IMR-90 (cell line): ENCODE data around the gene SH3BP4. TPM values are rescaled to one million over a fixed set of nuclear protein-coding genes. Genes with fewer than 3 reads are reported as not detected.

Experiments used
- ATAC-seq: fragments of 200-7000 bp; cut with Tn5 transposase; 2 replicates; pipeline ENCODE4 v1.9.1; 2020; ENCODE audit warnings: low read depth, mild to moderate bottlenecking, moderate library complexity
- BruUV-seq: library from RNA; stranded (reverse); fragments of 400-500 nt; replicated peaks from 2 replicates; lab custom pipeline; 2021; lab: Mats Ljungman, UMichigan
- CTCF ChIA-PET: fragments of 300-600 bp; formaldehyde crosslinking; extraction: SDS; loops from one replicate; lab custom pipeline; 2021; ENCODE audit warnings: antibody characterized with exemption; lab: Yijun Ruan, JAX
- POLR2A ChIA-PET: fragments of 300-600 bp; sonication (Branson Sonifier 250); formaldehyde crosslinking; loops from one replicate; lab custom pipeline; 2022; ENCODE audit warnings: antibody characterized with exemption; ENCODE audit not compliant: unreplicated experiment; lab: Charles Lee
- DNase-seq: peaks from one replicate; pipeline ENCODE4 v3.0.0; 2013
- H2AFZ ChIP-seq: replicated peaks from 2 replicates; pipeline ENCODE3; 2013; ENCODE audit warnings: low read length, mild to moderate bottlenecking; ENCODE audit not compliant: poor library complexity
- H2AK5ac ChIP-seq: 2 replicates; pipeline ENCODE4 v1.6.1; 2013; ENCODE audit warnings: low read depth, low read length, inconsistent platforms
- H2AK9ac ChIP-seq: replicated peaks from 2 replicates; pipeline ENCODE3; 2013; ENCODE audit warnings: mild to moderate bottlenecking, low read depth, low read length, moderate library complexity; ENCODE audit not compliant: poor library complexity
- H2BK120ac ChIP-seq: 2 replicates; pipeline ENCODE4 v1.6.1; 2013; ENCODE audit warnings: low read depth, low read length, inconsistent platforms
- H2BK15ac ChIP-seq: 3 replicates; pipeline ENCODE4 v1.6.1; 2013; ENCODE audit warnings: low read depth, low read length, inconsistent platforms
- H2BK20ac ChIP-seq: 2 replicates; pipeline ENCODE4 v1.6.1; 2013; ENCODE audit warnings: low read depth, mild to moderate bottlenecking, inconsistent platforms, low read length, moderate library complexity
- H2BK5ac ChIP-seq: 2 replicates; pipeline ENCODE4 v1.6.1; 2013; ENCODE audit warnings: mild to moderate bottlenecking, low read depth, low read length, inconsistent platforms; ENCODE audit not compliant: poor library complexity, severe bottlenecking
- H3K14ac ChIP-seq: replicated peaks from 2 replicates; pipeline ENCODE4 v1.6.1; 2013; ENCODE audit warnings: low read depth, low read length, inconsistent platforms
- H3K18ac ChIP-seq: 2 replicates; pipeline ENCODE4 v1.6.1; 2013; ENCODE audit warnings: low read depth, low read length, control low read depth
- H3K23ac ChIP-seq: 2 replicates; pipeline ENCODE4 v1.6.1; 2013; ENCODE audit warnings: low read depth, low read length, inconsistent platforms
- H3K27ac ChIP-seq: 2 replicates; pipeline ENCODE4 v1.5.1; 2013; ENCODE audit warnings: mild to moderate bottlenecking, control low read depth, low read length; ENCODE audit not compliant: insufficient read depth
- H3K27me3 ChIP-seq: 2 replicates; pipeline ENCODE4 v1.6.1; 2013; ENCODE audit warnings: low read length; ENCODE audit not compliant: control insufficient read depth, insufficient read depth
- H3K36me3 ChIP-seq: 2 replicates; pipeline ENCODE4 v1.6.1; 2013; ENCODE audit warnings: low read length, mixed read lengths; ENCODE audit not compliant: control insufficient read depth, insufficient read depth
- H3K4ac ChIP-seq: 2 replicates; pipeline ENCODE4 v1.6.1; 2013; ENCODE audit warnings: low read depth, low read length, inconsistent platforms
- H3K4me1 ChIP-seq: 2 replicates; pipeline ENCODE4 v1.6.1; 2013; ENCODE audit warnings: low read length, mixed read lengths; ENCODE audit not compliant: control insufficient read depth, insufficient read depth
- H3K4me2 ChIP-seq: 2 replicates; pipeline ENCODE4 v1.6.1; 2013; ENCODE audit warnings: low read depth, mild to moderate bottlenecking, control low read depth, low read length, moderate library complexity
- H3K4me3 ChIP-seq: 2 replicates; pipeline ENCODE4 v1.5.1; 2013; ENCODE audit warnings: low read depth, mild to moderate bottlenecking, control low read depth, low read length, moderate library complexity; ENCODE audit not compliant: insufficient read depth
- H3K56ac ChIP-seq: 2 replicates; pipeline ENCODE4 v1.6.1; 2013; ENCODE audit warnings: low read length, inconsistent platforms; ENCODE audit not compliant: insufficient read depth; ENCODE audit errors: extremely low read depth
- H3K79me1 ChIP-seq, 2 experiments: 2 replicates each; pipeline ENCODE4 v1.6.1; 2013; ENCODE audit warnings: low read length in 2 of 2, inconsistent platforms in 1 of 2, low read depth in 1 of 2
- H3K9ac ChIP-seq: 2 replicates; pipeline ENCODE4 v1.6.1; 2013; ENCODE audit warnings: low read depth, low read length, control low read depth
- H3K9me1 ChIP-seq: 2 replicates; pipeline ENCODE4 v1.6.1; 2013; ENCODE audit warnings: low read length, inconsistent platforms; ENCODE audit not compliant: insufficient read depth
- H3K9me3 ChIP-seq: 2 replicates; pipeline ENCODE4 v1.6.1; 2013; ENCODE audit warnings: low read length; ENCODE audit not compliant: control insufficient read depth, insufficient read depth
- H4K20me1 ChIP-seq: 2 replicates; pipeline ENCODE4 v1.6.1; 2013; ENCODE audit warnings: low read length, inconsistent platforms; ENCODE audit not compliant: insufficient read depth
- H4K5ac ChIP-seq: 2 replicates; pipeline ENCODE4 v1.6.1; 2013; ENCODE audit warnings: mild to moderate bottlenecking, low read depth, low read length, control low read depth
- H4K8ac ChIP-seq, 2 experiments: 2 replicates each; pipeline ENCODE4 v1.6.1; 2013; ENCODE audit warnings: low read depth in 2 of 2, low read length in 2 of 2, control low read depth in 1 of 2, inconsistent platforms in 1 of 2
- H4K91ac ChIP-seq: 2 replicates; pipeline ENCODE4 v1.6.1; 2013; ENCODE audit warnings: low read depth, low read length, inconsistent platforms; ENCODE audit not compliant: insufficient read depth
- BHLHE40 ChIP-seq: fragments of 150-350 bp; IDR thresholded peaks from 2 replicates; pipeline ENCODE4 v1.6.1; 2016; ENCODE audit warnings: mild to moderate bottlenecking, low read depth, low read length
- CEBPB ChIP-seq: IDR thresholded peaks from 2 replicates; pipeline ENCODE4 v1.6.1; 2012; ENCODE audit warnings: low read depth, low read length, improper control_type of control experiment
- CHD1 ChIP-seq: IDR thresholded peaks from 2 replicates; pipeline ENCODE4 v1.6.1; 2012; ENCODE audit warnings: low read depth, low read length, improper control_type of control experiment
- CTCF ChIP-seq: conservative IDR thresholded peaks from 2 replicates; pipeline ENCODE4 v1.5.1; 2012; ENCODE audit warnings: mild to moderate bottlenecking, low read depth, low read length, improper control_type of control experiment
- ELK1 ChIP-seq: fragments of 150-350 bp; IDR thresholded peaks from 2 replicates; pipeline ENCODE4 v1.6.1; 2016; ENCODE audit warnings: low read depth, mild to moderate bottlenecking, low read length, moderate library complexity, borderline replicate concordance
- FOS ChIP-seq: fragments of 150-350 bp; IDR thresholded peaks from 2 replicates; pipeline ENCODE4 v1.6.1; 2016; ENCODE audit warnings: low read depth, low read length
- MAFK ChIP-seq: IDR thresholded peaks from 2 replicates; pipeline ENCODE4 v1.6.1; 2012; ENCODE audit warnings: low read depth, low read length, improper control_type of control experiment
- MAZ ChIP-seq: IDR thresholded peaks from 2 replicates; pipeline ENCODE4 v1.6.1; 2012; ENCODE audit warnings: low read depth, mild to moderate bottlenecking, low read length, improper control_type of control experiment, moderate library complexity, borderline replicate concordance
- MXI1 ChIP-seq: IDR thresholded peaks from 2 replicates; pipeline ENCODE4 v1.6.1; 2012; ENCODE audit warnings: low read depth, mild to moderate bottlenecking, low read length, moderate library complexity, borderline replicate concordance
- NFE2L2 ChIP-seq: fragments of 150-350 bp; IDR thresholded peaks from 2 replicates; pipeline ENCODE4 v1.6.1; 2016; ENCODE audit warnings: low read depth, mild to moderate bottlenecking, low read length
- POLR2A ChIP-seq: IDR thresholded peaks from 2 replicates; pipeline ENCODE4 v1.6.1; 2012; ENCODE audit warnings: mild to moderate bottlenecking, low read depth, low read length
- RAD21 ChIP-seq: IDR thresholded peaks from 2 replicates; pipeline ENCODE4 v1.6.1; 2012; ENCODE audit warnings: low read length, improper control_type of control experiment
- RCOR1 ChIP-seq: IDR thresholded peaks from 2 replicates; pipeline ENCODE4 v1.6.1; 2012; ENCODE audit warnings: mild to moderate bottlenecking, low read length, improper control_type of control experiment; ENCODE audit not compliant: insufficient replicate concordance
- RFX5 ChIP-seq: IDR thresholded peaks from 2 replicates; pipeline ENCODE4 v1.8.0; 2012; ENCODE audit warnings: low read depth, mild to moderate bottlenecking, low read length, moderate library complexity
- SMC3 ChIP-seq: fragments of 150-350 bp; IDR thresholded peaks from 2 replicates; pipeline ENCODE4 v1.6.1; 2016; ENCODE audit warnings: low read depth, mild to moderate bottlenecking, antibody characterized with exemption, low read length, moderate library complexity
- USF2 ChIP-seq: fragments of 150-350 bp; IDR thresholded peaks from 2 replicates; pipeline ENCODE4 v1.6.1; 2017; ENCODE audit warnings: mild to moderate bottlenecking, antibody characterized with exemption, low read length, low read depth
- whole genome bisulfite sequencing, 2 experiments: methylation state at CpG; one replicate each; pipeline versions ENCODE4 v1.1.5 to v1.1.7; 2013; ENCODE audit warnings: missing lambda C conversion rate in 2 of 2; ENCODE audit not compliant: insufficient read length in 1 of 2; ENCODE audit errors: extremely low coverage in 2 of 2; 5-methylcytosine and 5-hydroxymethylcytosine counted together
- dilution Hi-C: fragments of 300-500 bp; cut with HindIII; formaldehyde crosslinking; loops from one replicate; pipeline ENCODE4 v1.14.3; 2018; ENCODE audit warnings: low sequenced_read_pairs; ENCODE audit not compliant: unreplicated experiment
- in situ Hi-C: fragments of 300-500 bp; cut with MboI; formaldehyde crosslinking; loops from 3 replicates; pipeline ENCODE4 v1.14.3; 2019; ENCODE audit warnings: low sequenced_read_pairs, inconsistent platforms, mixed read lengths
- intact Hi-C: fragments of 100-400 bp; cut with micrococcal nuclease; formaldehyde crosslinking; loops from 2 replicates; pipeline ENCODE4 v1.10.0; 2022
- polyA plus RNA-seq, 3 experiments: library from polyadenylated mRNA; depleted of rRNA; stranded (reverse); fragments of >200 nt; gene quantifications; 2 replicates each; pipeline ENCODE4 v1.2.3, GENCODE V29; 2012; ENCODE audit warnings: low replicate concordance in 1 of 3
- total RNA-seq: library from RNA; depleted of rRNA; stranded (reverse); fragments of >200 nt; gene quantifications from 2 replicates; pipeline ENCODE4 v1.2.3, GENCODE V29; 2012

The SH3BP4 gene
- total and polyA plus RNA-seq, 2 of the 4 experiments (the other 2 are of a cell fraction) = 104 to 122 TPM

- no peaks in the 10 kb centered on the region for H3K27me3 ChIP-seq
- H3K4me3 ChIP-seq = no peak overlapping the region
- H3K4me1 ChIP-seq = peaks cover 6% of the 10 kb centered on the region; the same call in 1 of the 2 replicates
- no peak overlapping the region for H3K14ac ChIP-seq
- no peak overlapping the region for H3K9ac ChIP-seq
- ChIA-PET POLR2A (no interaction called here), CTCF (interaction anchor here (1.1 kb wide), 1 partner anchor 31 kb away, joined by 3 read pairs; no protein-coding TSS in a partner anchor)
- no peak for ATAC-seq
- H3K36me3 ChIP-seq = no peaks in the 10 kb centered on the region
- H4K20me1 ChIP-seq = 0 out of 2 replicates have a peak, but pooled peaks cover 3% of the 10 kb centered on the region
- no peak overlapping the region for H2AFZ ChIP-seq
- no peak overlapping the region for H2AK5ac ChIP-seq
- H3K9me1 ChIP-seq = no peaks in the 10 kb centered on the region
- H4K5ac ChIP-seq = no peak overlapping the region
- no CpG with 5 or more reads among the region's 3 CpGs for WGBS, 2 experiments
- H3K9me3 ChIP-seq = no peaks in the 10 kb centered on the region
- in situ Hi-C loops (no loop called here), dilution Hi-C loops (no loop called here), intact Hi-C loops (no loop called here)
- H4K8ac ChIP-seq = no peak overlapping the region
- H2AK9ac ChIP-seq = no peak overlapping the region
- H3K4ac ChIP-seq = no peak overlapping the region
- no peak overlapping the region for H2BK5ac ChIP-seq
- H3K56ac ChIP-seq = no peak overlapping the region
- peak overlapping the region; percentile 31; the same call in 1 of the 2 replicates for H3K4me2 ChIP-seq
- no peak overlapping the region for H2BK20ac ChIP-seq
- H4K91ac ChIP-seq = no peak overlapping the region
- H2BK120ac ChIP-seq = no peak overlapping the region
- no TSS peak for BruUV-seq
- peak overlapping the region; percentile 8; the same call in 1 of the 2 replicates for H3K27ac ChIP-seq
- DNase-seq = no peak
- no peak for TF ChIP-seq USF2
- no peak for TF ChIP-seq FOS
- no peak for TF ChIP-seq SMC3
- TF ChIP-seq NFE2L2 = no peak
- TF ChIP-seq BHLHE40 = no peak
- TF ChIP-seq RAD21 = no peak
- no peak for TF ChIP-seq ELK1
- no peak for TF ChIP-seq POLR2A
- TF ChIP-seq CTCF = no peak
- no peak for TF ChIP-seq MAFK
- TF ChIP-seq MXI1 = no peak
- TF ChIP-seq CHD1 = no peak
- TF ChIP-seq CEBPB = no peak
- TF ChIP-seq RCOR1 = no peak
- TF ChIP-seq MAZ = no peak
- TF ChIP-seq RFX5 = no peak
- no peak overlapping the region for H2BK15ac ChIP-seq
- H3K23ac ChIP-seq = no peak overlapping the region
- no peak overlapping the region for H3K18ac ChIP-seq
- no peaks in the 10 kb centered on the region for H3K79me1 ChIP-seq
These were observed 39.4 kb upstream of the SH3BP4 start for GRCh38 chr2:234912437-234912836.
